CD8-positive, alpha-beta memory T cell (primary cell): Measurements from ENCODE around the gene ACOX3. TPM values are rescaled to one million over a fixed set of nuclear protein-coding genes. Genes with fewer than 3 reads are reported as not detected.
A peak's percentile ranks its signal among the peaks of the same experiment; 100 is the strongest.
"Not testable (repeated sequence)": the region's sequence is repeated elsewhere in the genome, so short reads cannot be mapped to it uniquely, and the experiment has no call there.

Source experiments
- CTCF ChIA-PET: fragments of 350-600 bp; sonication (Branson Sonifier 250); formaldehyde crosslinking; loops from one replicate; lab custom pipeline; 2021; ENCODE audit warnings: antibody characterized with exemption; lab: Charles Lee
- POLR2A ChIA-PET: fragments of 350-600 bp; sonication (Branson Sonifier 250); formaldehyde crosslinking; loops from one replicate; lab custom pipeline; 2021; ENCODE audit warnings: antibody characterized with exemption; lab: Charles Lee
- DNase-seq, 5 donors: peaks; one replicate each; pipeline versions ENCODE4 v3.0.0 to v3.0.0-alpha.2; 2020 to 2022; ENCODE audit warnings: mixed read lengths in 1 of 5
- H3K27ac ChIP-seq: one replicate; pipeline ENCODE4 v1.7.0; 2013; ENCODE audit warnings: low read depth, mild to moderate bottlenecking, low read length, moderate library complexity
- H3K27me3 ChIP-seq: 2 replicates; pipeline ENCODE4 v1.7.0; 2013; ENCODE audit warnings: low read length, mild to moderate bottlenecking; ENCODE audit not compliant: insufficient read depth, poor library complexity, severe bottlenecking
- H3K36me3 ChIP-seq: 2 replicates; pipeline ENCODE4 v1.7.0; 2013; ENCODE audit warnings: mild to moderate bottlenecking, low read length, moderate library complexity; ENCODE audit not compliant: insufficient read depth
- H3K4me1 ChIP-seq: 2 replicates; pipeline ENCODE4 v1.7.0; 2013; ENCODE audit warnings: mild to moderate bottlenecking, low read length, moderate library complexity; ENCODE audit not compliant: insufficient read depth
- H3K4me3 ChIP-seq: 2 replicates; pipeline ENCODE4 v1.7.0; 2013; ENCODE audit warnings: mild to moderate bottlenecking, low read length
- H3K9me3 ChIP-seq: 2 replicates; pipeline ENCODE4 v1.7.0; 2013; ENCODE audit warnings: mild to moderate bottlenecking, low read length
- H3K27ac Mint-ChIP-seq, 8 donors: one replicate each; pipeline ENCODE4 v1.8.0; 2020 to 2021; ENCODE audit warnings: mixed read lengths in 8 of 8, mild to moderate bottlenecking in 6 of 8, inconsistent platforms in 3 of 8, moderate library complexity in 3 of 8
- H3K27me3 Mint-ChIP-seq, 2 donors: one replicate each; pipeline ENCODE4 v1.8.0; 2020 to 2021; ENCODE audit warnings: mixed read lengths in 2 of 2, mild to moderate bottlenecking in 1 of 2, moderate library complexity in 1 of 2
- H3K36me3 Mint-ChIP-seq, 3 donors: one replicate each; pipeline ENCODE4 v1.8.0; 2020 to 2021; ENCODE audit warnings: mixed read lengths in 3 of 3, inconsistent platforms in 1 of 3, mild to moderate bottlenecking in 1 of 3
- H3K4me1 Mint-ChIP-seq, 3 donors: one replicate each; pipeline ENCODE4 v1.8.0; 2020 to 2021; ENCODE audit warnings: mixed read lengths in 3 of 3, inconsistent platforms in 1 of 3, mild to moderate bottlenecking in 1 of 3
- H3K4me3 Mint-ChIP-seq, 7 donors: one replicate each; pipeline ENCODE4 v1.8.0; 2020 to 2021; ENCODE audit warnings: mixed read lengths in 7 of 7, mild to moderate bottlenecking in 6 of 7, moderate library complexity in 4 of 7, inconsistent platforms in 2 of 7
- H3K9me3 Mint-ChIP-seq, 5 donors: one replicate each; pipeline ENCODE4 v1.8.0; 2020 to 2022; ENCODE audit warnings: mixed read lengths in 5 of 5, mild to moderate bottlenecking in 3 of 5, moderate library complexity in 2 of 5, inconsistent platforms in 1 of 5
- polyA plus RNA-seq: library from polyadenylated mRNA; unstranded; fragments of 300-500 nt; fragmentation: Illumina TruSeq; gene quantifications from one replicate; pipeline ENCODE4 v1.2.3, GENCODE V29; 2021
- total RNA-seq, 2 experiments: library from RNA; stranded (reverse); gene quantifications; one replicate each; pipeline ENCODE4 v1.2.3, GENCODE V29; 2021

ACOX3 gene
- total and polyA plus RNA-seq, 3 experiments from 2014 or later = 14.2 to 24.9 (median 22.3) TPM

- CTCF ChIA-PET = no interaction called here
- no peak for DNase-seq
- Mint-ChIP-seq H3K4me1 (peaks cover 28 to 34% (median 33%) of the 10 kb centered on the region in 3 donors), H3K27me3 (no peaks in the 10 kb centered on the region), H3K9me3 (no peaks in the 10 kb centered on the region), H3K36me3 (peaks cover 6 to 38% (median 13%) of the 10 kb centered on the region in 3 donors), H3K27ac (peak overlapping the region in 4 of 8 donors; percentile 7 to 75 (median 46)), H3K4me3 (peak overlapping the region in 1 of 7 donors; percentile 75)
- H3K27me3 ChIP-seq = no peaks in the 10 kb centered on the region
- H3K36me3 ChIP-seq = peaks cover 12% of the 10 kb centered on the region
- H3K4me1 ChIP-seq = peaks cover 11% of the 10 kb centered on the region
- no peaks in the 10 kb centered on the region for H3K9me3 ChIP-seq
- H3K4me3 ChIP-seq = no peak overlapping the region
- POLR2A ChIA-PET = no interaction called here
- H3K27ac ChIP-seq = no peak overlapping the region
Measured at GRCh38 chr4:8411351-8412180, 29.0 kb downstream of the ACOX3 start.

GRCh38 chr4:8410641-8411271 is 29.8 kb downstream of the ACOX3 start:
- no peaks in the 10 kb centered on the region for H3K27me3 ChIP-seq
- Mint-ChIP-seq H3K9me3 (no peaks in the 10 kb centered on the region), H3K4me3 (no peak overlapping the region), H3K27me3 (no peaks in the 10 kb centered on the region), H3K4me1 (peaks cover 28 to 34% (median 33%) of the 10 kb centered on the region in 3 donors), H3K27ac (peak overlapping the region in 6 of 8 donors; percentile 19 to 99 (median 72)), H3K36me3 (peaks cover 6 to 39% (median 17%) of the 10 kb centered on the region in 3 donors)
- H3K9me3 ChIP-seq = no peaks in the 10 kb centered on the region
- no peak overlapping the region for H3K4me3 ChIP-seq
- POLR2A ChIA-PET = no interaction called here
- peaks cover 12% of the 10 kb centered on the region for H3K36me3 ChIP-seq
- no peak overlapping the region for H3K27ac ChIP-seq
- CTCF ChIA-PET = no interaction called here
- peaks cover 11% of the 10 kb centered on the region for H3K4me1 ChIP-seq
- no peak for DNase-seq

- POLR2A ChIA-PET = no interaction called here
- H3K27ac ChIP-seq = no peak overlapping the region
- peaks cover 6 to 40% (median 18%) of the 10 kb centered on the region in 3 donors for H3K36me3 Mint-ChIP-seq
- H3K9me3 Mint-ChIP-seq = no peaks in the 10 kb centered on the region
- H3K4me3 ChIP-seq = no peak overlapping the region
- DNase-seq = no peak
- H3K27ac Mint-ChIP-seq = peak overlapping the region; percentile 72 to 99 (median 89)
- peaks cover 11% of the 10 kb centered on the region for H3K4me1 ChIP-seq
- CTCF ChIA-PET = interaction anchor here (1.1 kb wide), 1 partner anchor 233 kb away, joined by 3 read pairs; no protein-coding TSS in a partner anchor
- no peaks in the 10 kb centered on the region for H3K27me3 Mint-ChIP-seq
- H3K27me3 ChIP-seq = no peaks in the 10 kb centered on the region
- H3K36me3 ChIP-seq = peaks cover 12% of the 10 kb centered on the region
- H3K4me3 Mint-ChIP-seq = no peak overlapping the region
- no peaks in the 10 kb centered on the region for H3K9me3 ChIP-seq
- peaks cover 28 to 34% (median 33%) of the 10 kb centered on the region in 3 donors for H3K4me1 Mint-ChIP-seq
Measured at GRCh38 chr4:8410066-8410625, 30.4 kb downstream of the ACOX3 start.

GRCh38 chr4:8409264-8410065 is 31.1 kb downstream of the ACOX3 start:
- H3K4me3 Mint-ChIP-seq = peak overlapping the region in 4 of 7 donors; percentile 1 to 27 (median 16)
- peaks cover 4 to 40% (median 13%) of the 10 kb centered on the region in 3 donors for H3K36me3 Mint-ChIP-seq
- peak overlapping the region; percentile 74 to 99 (median 90) for H3K27ac Mint-ChIP-seq
- peak; percentile 14 to 89 (median 85) for DNase-seq
- no peak overlapping the region for H3K4me3 ChIP-seq
- H3K9me3 Mint-ChIP-seq = no peaks in the 10 kb centered on the region
- no peaks in the 10 kb centered on the region for H3K27me3 Mint-ChIP-seq
- H3K4me1 Mint-ChIP-seq = peaks cover 24 to 29% (median 28%) of the 10 kb centered on the region in 3 donors
- H3K36me3 ChIP-seq = peaks cover 7% of the 10 kb centered on the region
- no peaks in the 10 kb centered on the region for H3K9me3 ChIP-seq
- no peaks in the 10 kb centered on the region for H3K27me3 ChIP-seq
- peaks cover 11% of the 10 kb centered on the region for H3K4me1 ChIP-seq
- H3K27ac ChIP-seq = no peak overlapping the region
- CTCF ChIA-PET = interaction anchor here (1.1 kb wide), 2 partner anchors 233 to 250 kb away, joined by 3 read pairs; no protein-coding TSS in a partner anchor
- POLR2A ChIA-PET = no interaction called here

- no peak overlapping the region for H3K4me3 ChIP-seq
- peaks cover 18 to 22% (median 20%) of the 10 kb centered on the region in 3 donors for H3K4me1 Mint-ChIP-seq
- H3K27ac ChIP-seq = no peak overlapping the region
- H3K9me3 Mint-ChIP-seq = no peaks in the 10 kb centered on the region
- H3K36me3 ChIP-seq = peaks cover under 1% of the 10 kb centered on the region
- H3K27ac Mint-ChIP-seq = peak overlapping the region in 7 of 8 donors; percentile 60 to 99 (median 74)
- ChIA-PET POLR2A (no interaction called here), CTCF (interaction anchor here (1.8 kb wide), 1 partner anchor 166 kb away, joined by 7 read pairs; no protein-coding TSS in a partner anchor)
- no peaks in the 10 kb centered on the region for H3K27me3 ChIP-seq
- no peak overlapping the region for H3K4me3 Mint-ChIP-seq
- H3K36me3 Mint-ChIP-seq = peaks cover 0 to 40% (median 9%) of the 10 kb centered on the region in 3 donors
- H3K27me3 Mint-ChIP-seq = no peaks in the 10 kb centered on the region
- no peaks in the 10 kb centered on the region for H3K9me3 ChIP-seq
- DNase-seq = no peak
- H3K4me1 ChIP-seq = peaks cover 11% of the 10 kb centered on the region
Measured at GRCh38 chr4:8407756-8408155, 32.8 kb downstream of the ACOX3 start.

GRCh38 chr4:8407316-8407715 is 33.2 kb downstream of the ACOX3 start:
- H3K9me3 ChIP-seq = no peaks in the 10 kb centered on the region
- H3K9me3 Mint-ChIP-seq = no peaks in the 10 kb centered on the region
- CTCF ChIA-PET = interaction anchor here (1.8 kb wide), 1 partner anchor 165 kb away, joined by 7 read pairs; no protein-coding TSS in a partner anchor
- no peaks in the 10 kb centered on the region for H3K27me3 ChIP-seq
- H3K27me3 Mint-ChIP-seq = no peaks in the 10 kb centered on the region
- H3K4me1 ChIP-seq = peaks cover 11% of the 10 kb centered on the region
- POLR2A ChIA-PET = no interaction called here
- DNase-seq = no peak
- peaks cover 0 to 42% (median 9%) of the 10 kb centered on the region in 3 donors for H3K36me3 Mint-ChIP-seq
- no peak overlapping the region for H3K4me3 ChIP-seq
- no peak overlapping the region for H3K27ac ChIP-seq
- peaks cover 5% of the 10 kb centered on the region for H3K36me3 ChIP-seq
- H3K4me1 Mint-ChIP-seq = peaks cover 18 to 22% (median 20%) of the 10 kb centered on the region in 3 donors
- H3K4me3 Mint-ChIP-seq = no peak overlapping the region
- H3K27ac Mint-ChIP-seq = peak overlapping the region in 4 of 8 donors; percentile 17 to 74 (median 62)

- H3K4me1 ChIP-seq = peaks cover 11% of the 10 kb centered on the region
- H3K9me3 ChIP-seq, H3K4me3 Mint-ChIP-seq, H3K27me3 ChIP-seq, H3K36me3 ChIP-seq, H3K9me3 Mint-ChIP-seq, H3K27ac ChIP-seq, H3K27me3 Mint-ChIP-seq, H3K4me3 ChIP-seq, POLR2A ChIA-PET, DNase-seq: not testable (repeated sequence)
- Mint-ChIP-seq H3K27ac (peak overlapping the region in 1 of 8 donors; percentile 54), H3K36me3 (peaks cover 0 to 41% (median 9%) of the 10 kb centered on the region in 3 donors), H3K4me1 (peaks cover 16 to 22% (median 20%) of the 10 kb centered on the region in 3 donors)
- CTCF ChIA-PET = interaction anchor here (1.8 kb wide), 1 partner anchor 165 kb away, joined by 7 read pairs; no protein-coding TSS in a partner anchor
Measured at GRCh38 chr4:8406887-8407286, 33.6 kb downstream of the ACOX3 start.
